IMR-90 (cell line): Measurements from ENCODE around the gene STUM. TPM values are rescaled to one million over a fixed set of nuclear protein-coding genes. Genes with fewer than 3 reads are reported as not detected.

Source experiments
- ATAC-seq: fragments of 200-7000 bp; cut with Tn5 transposase; 2 replicates; pipeline ENCODE4 v1.9.1; 2020; ENCODE audit warnings: low read depth, mild to moderate bottlenecking, moderate library complexity
- BruUV-seq: library from RNA; stranded (reverse); fragments of 400-500 nt; replicated peaks from 2 replicates; lab custom pipeline; 2021; lab: Mats Ljungman, UMichigan
- CTCF ChIA-PET: fragments of 300-600 bp; formaldehyde crosslinking; extraction: SDS; loops from one replicate; lab custom pipeline; 2021; ENCODE audit warnings: antibody characterized with exemption; lab: Yijun Ruan, JAX
- POLR2A ChIA-PET: fragments of 300-600 bp; sonication (Branson Sonifier 250); formaldehyde crosslinking; loops from one replicate; lab custom pipeline; 2022; ENCODE audit warnings: antibody characterized with exemption; ENCODE audit not compliant: unreplicated experiment; lab: Charles Lee
- DNase-seq: peaks from one replicate; pipeline ENCODE4 v3.0.0; 2013
- H2AFZ ChIP-seq: replicated peaks from 2 replicates; pipeline ENCODE3; 2013; ENCODE audit warnings: low read length, mild to moderate bottlenecking; ENCODE audit not compliant: poor library complexity
- H2AK5ac ChIP-seq: 2 replicates; pipeline ENCODE4 v1.6.1; 2013; ENCODE audit warnings: low read depth, low read length, inconsistent platforms
- H2AK9ac ChIP-seq: replicated peaks from 2 replicates; pipeline ENCODE3; 2013; ENCODE audit warnings: mild to moderate bottlenecking, low read depth, low read length, moderate library complexity; ENCODE audit not compliant: poor library complexity
- H2BK120ac ChIP-seq: 2 replicates; pipeline ENCODE4 v1.6.1; 2013; ENCODE audit warnings: low read depth, low read length, inconsistent platforms
- H2BK15ac ChIP-seq: 3 replicates; pipeline ENCODE4 v1.6.1; 2013; ENCODE audit warnings: low read depth, low read length, inconsistent platforms
- H2BK20ac ChIP-seq: 2 replicates; pipeline ENCODE4 v1.6.1; 2013; ENCODE audit warnings: low read depth, mild to moderate bottlenecking, inconsistent platforms, low read length, moderate library complexity
- H2BK5ac ChIP-seq: 2 replicates; pipeline ENCODE4 v1.6.1; 2013; ENCODE audit warnings: mild to moderate bottlenecking, low read depth, low read length, inconsistent platforms; ENCODE audit not compliant: poor library complexity, severe bottlenecking
- H3K14ac ChIP-seq: replicated peaks from 2 replicates; pipeline ENCODE4 v1.6.1; 2013; ENCODE audit warnings: low read depth, low read length, inconsistent platforms
- H3K18ac ChIP-seq: 2 replicates; pipeline ENCODE4 v1.6.1; 2013; ENCODE audit warnings: low read depth, low read length, control low read depth
- H3K23ac ChIP-seq: 2 replicates; pipeline ENCODE4 v1.6.1; 2013; ENCODE audit warnings: low read depth, low read length, inconsistent platforms
- H3K27ac ChIP-seq: 2 replicates; pipeline ENCODE4 v1.5.1; 2013; ENCODE audit warnings: mild to moderate bottlenecking, control low read depth, low read length; ENCODE audit not compliant: insufficient read depth
- H3K27me3 ChIP-seq: 2 replicates; pipeline ENCODE4 v1.6.1; 2013; ENCODE audit warnings: low read length; ENCODE audit not compliant: control insufficient read depth, insufficient read depth
- H3K36me3 ChIP-seq: 2 replicates; pipeline ENCODE4 v1.6.1; 2013; ENCODE audit warnings: low read length, mixed read lengths; ENCODE audit not compliant: control insufficient read depth, insufficient read depth
- H3K4ac ChIP-seq: 2 replicates; pipeline ENCODE4 v1.6.1; 2013; ENCODE audit warnings: low read depth, low read length, inconsistent platforms
- H3K4me1 ChIP-seq: 2 replicates; pipeline ENCODE4 v1.6.1; 2013; ENCODE audit warnings: low read length, mixed read lengths; ENCODE audit not compliant: control insufficient read depth, insufficient read depth
- H3K4me2 ChIP-seq: 2 replicates; pipeline ENCODE4 v1.6.1; 2013; ENCODE audit warnings: low read depth, mild to moderate bottlenecking, control low read depth, low read length, moderate library complexity
- H3K4me3 ChIP-seq: 2 replicates; pipeline ENCODE4 v1.5.1; 2013; ENCODE audit warnings: low read depth, mild to moderate bottlenecking, control low read depth, low read length, moderate library complexity; ENCODE audit not compliant: insufficient read depth
- H3K56ac ChIP-seq: 2 replicates; pipeline ENCODE4 v1.6.1; 2013; ENCODE audit warnings: low read length, inconsistent platforms; ENCODE audit not compliant: insufficient read depth; ENCODE audit errors: extremely low read depth
- H3K79me1 ChIP-seq, 2 experiments: 2 replicates each; pipeline ENCODE4 v1.6.1; 2013; ENCODE audit warnings: low read length in 2 of 2, inconsistent platforms in 1 of 2, low read depth in 1 of 2
- H3K9ac ChIP-seq: 2 replicates; pipeline ENCODE4 v1.6.1; 2013; ENCODE audit warnings: low read depth, low read length, control low read depth
- H3K9me1 ChIP-seq: 2 replicates; pipeline ENCODE4 v1.6.1; 2013; ENCODE audit warnings: low read length, inconsistent platforms; ENCODE audit not compliant: insufficient read depth
- H3K9me3 ChIP-seq: 2 replicates; pipeline ENCODE4 v1.6.1; 2013; ENCODE audit warnings: low read length; ENCODE audit not compliant: control insufficient read depth, insufficient read depth
- H4K20me1 ChIP-seq: 2 replicates; pipeline ENCODE4 v1.6.1; 2013; ENCODE audit warnings: low read length, inconsistent platforms; ENCODE audit not compliant: insufficient read depth
- H4K5ac ChIP-seq: 2 replicates; pipeline ENCODE4 v1.6.1; 2013; ENCODE audit warnings: mild to moderate bottlenecking, low read depth, low read length, control low read depth
- H4K8ac ChIP-seq, 2 experiments: 2 replicates each; pipeline ENCODE4 v1.6.1; 2013; ENCODE audit warnings: low read depth in 2 of 2, low read length in 2 of 2, control low read depth in 1 of 2, inconsistent platforms in 1 of 2
- H4K91ac ChIP-seq: 2 replicates; pipeline ENCODE4 v1.6.1; 2013; ENCODE audit warnings: low read depth, low read length, inconsistent platforms; ENCODE audit not compliant: insufficient read depth
- BHLHE40 ChIP-seq: fragments of 150-350 bp; IDR thresholded peaks from 2 replicates; pipeline ENCODE4 v1.6.1; 2016; ENCODE audit warnings: mild to moderate bottlenecking, low read depth, low read length
- CEBPB ChIP-seq: IDR thresholded peaks from 2 replicates; pipeline ENCODE4 v1.6.1; 2012; ENCODE audit warnings: low read depth, low read length, improper control_type of control experiment
- CHD1 ChIP-seq: IDR thresholded peaks from 2 replicates; pipeline ENCODE4 v1.6.1; 2012; ENCODE audit warnings: low read depth, low read length, improper control_type of control experiment
- FOS ChIP-seq: fragments of 150-350 bp; IDR thresholded peaks from 2 replicates; pipeline ENCODE4 v1.6.1; 2016; ENCODE audit warnings: low read depth, low read length
- MAZ ChIP-seq: IDR thresholded peaks from 2 replicates; pipeline ENCODE4 v1.6.1; 2012; ENCODE audit warnings: low read depth, mild to moderate bottlenecking, low read length, improper control_type of control experiment, moderate library complexity, borderline replicate concordance
- MXI1 ChIP-seq: IDR thresholded peaks from 2 replicates; pipeline ENCODE4 v1.6.1; 2012; ENCODE audit warnings: low read depth, mild to moderate bottlenecking, low read length, moderate library complexity, borderline replicate concordance
- POLR2A ChIP-seq: IDR thresholded peaks from 2 replicates; pipeline ENCODE4 v1.6.1; 2012; ENCODE audit warnings: mild to moderate bottlenecking, low read depth, low read length
- RAD21 ChIP-seq: IDR thresholded peaks from 2 replicates; pipeline ENCODE4 v1.6.1; 2012; ENCODE audit warnings: low read length, improper control_type of control experiment
- RCOR1 ChIP-seq: IDR thresholded peaks from 2 replicates; pipeline ENCODE4 v1.6.1; 2012; ENCODE audit warnings: mild to moderate bottlenecking, low read length, improper control_type of control experiment; ENCODE audit not compliant: insufficient replicate concordance
- RFX5 ChIP-seq: IDR thresholded peaks from 2 replicates; pipeline ENCODE4 v1.8.0; 2012; ENCODE audit warnings: low read depth, mild to moderate bottlenecking, low read length, moderate library complexity
- SMC3 ChIP-seq: fragments of 150-350 bp; IDR thresholded peaks from 2 replicates; pipeline ENCODE4 v1.6.1; 2016; ENCODE audit warnings: low read depth, mild to moderate bottlenecking, antibody characterized with exemption, low read length, moderate library complexity
- WGBS, 2 experiments: methylation state at CpG; one replicate each; pipeline versions ENCODE4 v1.1.5 to v1.1.7; 2013; ENCODE audit warnings: missing lambda C conversion rate in 2 of 2; ENCODE audit not compliant: insufficient read length in 1 of 2; ENCODE audit errors: extremely low coverage in 2 of 2; 5-methylcytosine and 5-hydroxymethylcytosine counted together
- dilution Hi-C: fragments of 300-500 bp; cut with HindIII; formaldehyde crosslinking; loops from one replicate; pipeline ENCODE4 v1.14.3; 2018; ENCODE audit warnings: low sequenced_read_pairs; ENCODE audit not compliant: unreplicated experiment
- in situ Hi-C: fragments of 300-500 bp; cut with MboI; formaldehyde crosslinking; loops from 3 replicates; pipeline ENCODE4 v1.14.3; 2019; ENCODE audit warnings: low sequenced_read_pairs, inconsistent platforms, mixed read lengths
- intact Hi-C: fragments of 100-400 bp; cut with micrococcal nuclease; formaldehyde crosslinking; loops from 2 replicates; pipeline ENCODE4 v1.10.0; 2022
- polyA plus RNA-seq, 3 experiments: library from polyadenylated mRNA; depleted of rRNA; stranded (reverse); fragments of >200 nt; gene quantifications; 2 replicates each; pipeline ENCODE4 v1.2.3, GENCODE V29; 2012; ENCODE audit warnings: low replicate concordance in 1 of 3
- total RNA-seq: library from RNA; depleted of rRNA; stranded (reverse); fragments of >200 nt; gene quantifications from 2 replicates; pipeline ENCODE4 v1.2.3, GENCODE V29; 2012
- TF ChIP-seq, protein P1 (sequence below): fragments of 150-350 bp; IDR thresholded peaks from 2 replicates; pipeline ENCODE4 v1.6.1; 2017; ENCODE audit warnings: mild to moderate bottlenecking, antibody characterized with exemption, low read length, low read depth
- TF ChIP-seq, protein P2 (sequence below): conservative IDR thresholded peaks from 2 replicates; pipeline ENCODE4 v1.5.1; 2012; ENCODE audit warnings: mild to moderate bottlenecking, low read depth, low read length, improper control_type of control experiment
- TF ChIP-seq, protein P3 (sequence below): fragments of 150-350 bp; IDR thresholded peaks from 2 replicates; pipeline ENCODE4 v1.6.1; 2016; ENCODE audit warnings: low read depth, mild to moderate bottlenecking, low read length, moderate library complexity, borderline replicate concordance

Gene STUM
- total and polyA plus RNA-seq, 2 of the 4 experiments (the other 2 are of a cell fraction), result not detected

- no peaks in the 10 kb centered on the region for H3K9me1 ChIP-seq
- H3K4ac ChIP-seq, result no peak overlapping the region
- BruUV-seq, result no TSS peak
- no peak overlapping the region for H3K27ac ChIP-seq
- H4K91ac ChIP-seq, result no peak overlapping the region
- in situ Hi-C loops (no loop called here), dilution Hi-C loops (no loop called here), intact Hi-C loops (no loop called here)
- H3K9ac ChIP-seq, result no peak overlapping the region
- no peak for ATAC-seq
- no peak overlapping the region for H3K4me3 ChIP-seq
- H2AK9ac ChIP-seq, result no peak overlapping the region
- H3K9me3 ChIP-seq, result no peaks in the 10 kb centered on the region
- no peak overlapping the region for H2BK20ac ChIP-seq
- no peak for TF ChIP-seq CEBPB
- TF ChIP-seq CHD1, result no peak
- TF ChIP-seq, protein P1, sequence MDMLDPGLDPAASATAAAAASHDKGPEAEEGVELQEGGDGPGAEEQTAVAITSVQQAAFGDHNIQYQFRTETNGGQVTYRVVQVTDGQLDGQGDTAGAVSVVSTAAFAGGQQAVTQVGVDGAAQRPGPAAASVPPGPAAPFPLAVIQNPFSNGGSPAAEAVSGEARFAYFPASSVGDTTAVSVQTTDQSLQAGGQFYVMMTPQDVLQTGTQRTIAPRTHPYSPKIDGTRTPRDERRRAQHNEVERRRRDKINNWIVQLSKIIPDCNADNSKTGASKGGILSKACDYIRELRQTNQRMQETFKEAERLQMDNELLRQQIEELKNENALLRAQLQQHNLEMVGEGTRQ, result no peak
- TF ChIP-seq, protein P2, sequence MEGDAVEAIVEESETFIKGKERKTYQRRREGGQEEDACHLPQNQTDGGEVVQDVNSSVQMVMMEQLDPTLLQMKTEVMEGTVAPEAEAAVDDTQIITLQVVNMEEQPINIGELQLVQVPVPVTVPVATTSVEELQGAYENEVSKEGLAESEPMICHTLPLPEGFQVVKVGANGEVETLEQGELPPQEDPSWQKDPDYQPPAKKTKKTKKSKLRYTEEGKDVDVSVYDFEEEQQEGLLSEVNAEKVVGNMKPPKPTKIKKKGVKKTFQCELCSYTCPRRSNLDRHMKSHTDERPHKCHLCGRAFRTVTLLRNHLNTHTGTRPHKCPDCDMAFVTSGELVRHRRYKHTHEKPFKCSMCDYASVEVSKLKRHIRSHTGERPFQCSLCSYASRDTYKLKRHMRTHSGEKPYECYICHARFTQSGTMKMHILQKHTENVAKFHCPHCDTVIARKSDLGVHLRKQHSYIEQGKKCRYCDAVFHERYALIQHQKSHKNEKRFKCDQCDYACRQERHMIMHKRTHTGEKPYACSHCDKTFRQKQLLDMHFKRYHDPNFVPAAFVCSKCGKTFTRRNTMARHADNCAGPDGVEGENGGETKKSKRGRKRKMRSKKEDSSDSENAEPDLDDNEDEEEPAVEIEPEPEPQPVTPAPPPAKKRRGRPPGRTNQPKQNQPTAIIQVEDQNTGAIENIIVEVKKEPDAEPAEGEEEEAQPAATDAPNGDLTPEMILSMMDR, result no peak
- TF ChIP-seq POLR2A, result no peak
- no peak for TF ChIP-seq BHLHE40
- TF ChIP-seq FOS, result no peak
- no peak for TF ChIP-seq RCOR1
- no peak for TF ChIP-seq MAZ
- TF ChIP-seq RFX5, result no peak
- no peak for TF ChIP-seq MXI1
- TF ChIP-seq, protein P3, sequence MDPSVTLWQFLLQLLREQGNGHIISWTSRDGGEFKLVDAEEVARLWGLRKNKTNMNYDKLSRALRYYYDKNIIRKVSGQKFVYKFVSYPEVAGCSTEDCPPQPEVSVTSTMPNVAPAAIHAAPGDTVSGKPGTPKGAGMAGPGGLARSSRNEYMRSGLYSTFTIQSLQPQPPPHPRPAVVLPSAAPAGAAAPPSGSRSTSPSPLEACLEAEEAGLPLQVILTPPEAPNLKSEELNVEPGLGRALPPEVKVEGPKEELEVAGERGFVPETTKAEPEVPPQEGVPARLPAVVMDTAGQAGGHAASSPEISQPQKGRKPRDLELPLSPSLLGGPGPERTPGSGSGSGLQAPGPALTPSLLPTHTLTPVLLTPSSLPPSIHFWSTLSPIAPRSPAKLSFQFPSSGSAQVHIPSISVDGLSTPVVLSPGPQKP, result no peak
- TF ChIP-seq RAD21, result no peak
- no peak for TF ChIP-seq SMC3
- H3K56ac ChIP-seq, result no peak overlapping the region
- no peak overlapping the region for H2AK5ac ChIP-seq
- H3K36me3 ChIP-seq, result no peaks in the 10 kb centered on the region
- H3K4me1 ChIP-seq, result no peaks in the 10 kb centered on the region
- no peaks in the 10 kb centered on the region for H3K79me1 ChIP-seq
- 10% methylated on average over 2 of the region's 5 CpGs; no CpG with 5 or more reads in 1 of the 2 experiments for WGBS, 2 experiments
- H4K5ac ChIP-seq, result no peak overlapping the region
- no peak overlapping the region for H3K18ac ChIP-seq
- no peak overlapping the region for H3K23ac ChIP-seq
- no peak overlapping the region for H3K4me2 ChIP-seq
- ChIA-PET POLR2A (no interaction called here), CTCF (no interaction called here)
- DNase-seq, result no peak
- H2BK15ac ChIP-seq, result no peak overlapping the region
- H2BK120ac ChIP-seq, result no peak overlapping the region
- H4K8ac ChIP-seq, result no peak overlapping the region
- H3K14ac ChIP-seq, result no peak overlapping the region
- H2BK5ac ChIP-seq, result no peak overlapping the region
- peaks cover 18% of the 10 kb centered on the region for H3K27me3 ChIP-seq
- no peaks in the 10 kb centered on the region for H4K20me1 ChIP-seq
- H2AFZ ChIP-seq, result no peak overlapping the region
Measured at GRCh38 chr1:226533220-226533619, 15.3 kb upstream of the STUM start.
